IPS DF 4.7 (cell line): ENCODE data around the gene TMPRSS2.
"Not testable (repeated sequence)": the region's sequence is repeated elsewhere in the genome, so short reads cannot be mapped to it uniquely, and the experiment has no call there.

Experiments used
- DNase-seq: peaks from one replicate; pipeline ENCODE4 v3.0.0-alpha.2; 2013; ENCODE audit warnings: low spot score; ENCODE audit errors: extremely low read depth

The TMPRSS2 gene

DNA sequence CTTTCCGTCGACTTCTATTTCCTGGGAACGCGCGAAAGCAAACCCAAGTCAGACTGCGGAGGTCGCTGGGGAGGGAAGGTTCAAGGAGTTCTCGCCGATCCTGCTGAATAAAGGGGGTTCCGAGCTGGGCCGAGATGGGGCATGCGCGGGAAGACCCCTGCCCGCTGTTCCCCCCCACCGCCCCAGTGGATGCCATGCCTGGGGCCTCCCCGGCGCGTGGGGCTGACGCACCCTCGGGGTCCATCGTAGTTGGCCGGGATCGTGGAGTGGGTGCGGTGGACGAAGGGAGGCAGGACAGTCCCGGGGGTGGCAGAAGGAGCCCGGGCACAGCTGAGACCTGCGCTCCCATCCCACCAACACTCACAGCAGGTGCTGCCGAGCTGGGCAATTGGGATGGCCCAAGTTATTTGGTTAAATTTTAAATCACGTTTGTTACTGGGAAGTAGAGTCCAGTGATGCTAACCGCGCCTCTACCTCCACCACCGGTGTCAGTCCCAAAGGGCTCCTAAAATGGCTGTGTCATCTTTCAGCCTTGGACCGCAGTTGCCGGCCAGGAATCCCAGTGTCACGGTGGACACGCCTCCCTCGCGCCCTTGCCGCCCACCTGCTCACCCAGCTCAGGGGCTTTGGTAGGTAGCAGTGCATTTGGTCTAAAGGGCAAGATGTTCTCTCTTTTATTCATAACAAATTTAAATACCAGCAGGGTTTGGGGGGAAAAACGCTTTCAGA is 81.1 kb downstream of the TMPRSS2 start:
- no peak for DNase-seq

DNA sequence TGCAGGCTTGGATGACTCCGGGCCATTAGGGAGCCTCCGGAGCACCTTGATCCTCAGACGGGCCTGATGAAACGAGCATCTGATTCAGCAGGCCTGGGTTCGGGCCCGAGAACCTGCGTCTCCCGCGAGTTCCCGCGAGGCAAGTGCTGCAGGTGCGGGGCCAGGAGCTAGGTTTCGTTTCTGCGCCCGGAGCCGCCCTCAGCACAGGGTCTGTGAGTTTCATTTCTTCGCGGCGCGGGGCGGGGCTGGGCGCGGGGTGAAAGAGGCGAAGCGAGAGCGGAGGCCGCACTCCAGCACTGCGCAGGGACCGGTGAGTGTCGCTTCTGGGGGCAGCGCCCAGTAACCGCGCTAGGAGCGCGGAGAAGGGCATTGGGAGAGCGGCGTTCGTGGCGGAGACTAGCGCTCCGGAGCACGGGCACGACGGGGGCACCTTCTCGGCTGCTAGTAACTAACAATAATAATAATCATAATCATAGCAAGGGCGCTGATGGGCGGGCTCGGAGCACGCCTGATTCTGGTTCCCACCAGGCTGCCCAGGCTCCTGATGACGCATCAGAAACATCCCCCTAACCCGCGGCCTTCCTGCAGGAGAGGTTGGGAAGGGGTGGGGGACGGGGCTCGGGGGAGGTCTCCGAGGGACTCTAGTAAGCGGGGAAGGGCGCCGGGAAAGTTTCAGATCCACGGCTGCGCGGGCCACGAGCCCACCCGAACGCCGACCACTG is 81.8 kb downstream of the TMPRSS2 start, which contains the start of gene MX1:
Gene MX1, plus strand, starts transcription at position 286 of the 722 bp plus-strand sequence. CDS start 5,832 bp downstream, outside the sequence.
- DNase-seq: no peak

DNA sequence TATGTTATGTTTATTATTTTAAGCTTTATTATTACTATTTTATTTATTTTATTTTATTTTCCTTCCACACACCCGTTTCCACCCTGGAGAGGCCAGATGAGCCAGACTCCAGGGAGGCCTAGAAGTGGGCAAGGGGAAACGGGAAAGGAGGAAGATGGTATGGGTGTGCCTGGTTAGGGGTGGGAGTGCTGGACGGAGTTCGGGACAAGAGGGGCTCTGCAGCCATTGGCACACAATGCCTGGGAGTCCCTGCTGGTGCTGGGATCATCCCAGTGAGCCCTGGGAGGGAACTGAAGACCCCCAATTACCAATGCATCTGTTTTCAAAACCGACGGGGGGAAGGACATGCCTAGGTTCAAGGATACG is 82.4 kb downstream of the TMPRSS2 start:
- no peak for DNase-seq

DNA sequence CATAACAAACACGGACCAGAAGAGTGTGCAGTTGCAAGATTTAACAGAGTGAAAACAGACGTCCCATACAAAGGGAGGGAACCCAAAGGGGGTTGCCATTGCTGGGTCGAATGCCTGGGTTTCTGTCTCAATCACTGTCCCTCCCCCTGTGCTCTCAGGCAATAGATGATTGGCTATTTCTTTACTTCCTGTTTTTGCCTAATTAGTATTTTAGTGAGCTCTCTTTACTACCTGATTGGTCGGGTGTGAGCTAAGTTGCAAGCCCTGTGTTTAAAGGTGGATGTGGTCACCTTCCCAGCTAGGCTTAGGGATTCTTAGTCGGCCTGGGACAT is 84.7 kb downstream of the TMPRSS2 start:
- not testable (repeated sequence) for DNase-seq

DNA sequence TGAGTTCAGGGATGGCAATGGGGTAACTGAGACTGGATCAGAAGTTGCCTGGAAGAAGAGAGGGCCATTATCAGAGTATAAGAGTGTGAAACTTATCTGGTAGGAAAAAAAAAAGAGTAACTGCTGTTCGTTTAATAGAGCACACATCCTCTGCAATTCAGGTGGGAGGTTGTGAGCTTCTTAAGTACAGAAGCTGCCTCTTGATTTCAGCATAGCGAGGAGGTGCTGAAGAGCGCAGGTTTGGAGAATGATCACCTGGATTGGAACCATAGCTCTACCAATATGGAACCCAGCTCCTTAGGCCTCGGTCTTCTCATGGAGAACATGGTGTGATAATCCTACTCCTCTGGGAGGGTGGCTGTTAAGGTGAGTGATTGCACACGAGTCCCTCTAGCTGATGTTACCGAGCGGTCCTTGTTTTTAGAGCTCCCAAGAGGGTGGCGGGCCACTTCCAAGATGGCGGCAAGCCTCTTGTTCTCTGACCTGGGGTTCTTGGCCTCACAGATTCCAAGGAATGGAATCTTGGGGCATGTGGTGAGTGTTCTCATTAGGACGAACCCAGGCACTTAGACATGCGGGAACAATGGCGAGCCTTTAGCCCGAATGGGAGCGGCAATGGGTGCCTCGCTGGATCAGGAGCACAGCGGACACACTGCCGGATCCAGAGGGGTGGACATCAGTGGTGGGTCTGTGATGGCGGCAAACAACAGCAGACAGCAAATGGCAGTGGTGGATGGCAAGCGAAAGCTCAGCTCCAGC is 85.2 kb downstream of the TMPRSS2 start:
- DNase-seq: no peak

DNA sequence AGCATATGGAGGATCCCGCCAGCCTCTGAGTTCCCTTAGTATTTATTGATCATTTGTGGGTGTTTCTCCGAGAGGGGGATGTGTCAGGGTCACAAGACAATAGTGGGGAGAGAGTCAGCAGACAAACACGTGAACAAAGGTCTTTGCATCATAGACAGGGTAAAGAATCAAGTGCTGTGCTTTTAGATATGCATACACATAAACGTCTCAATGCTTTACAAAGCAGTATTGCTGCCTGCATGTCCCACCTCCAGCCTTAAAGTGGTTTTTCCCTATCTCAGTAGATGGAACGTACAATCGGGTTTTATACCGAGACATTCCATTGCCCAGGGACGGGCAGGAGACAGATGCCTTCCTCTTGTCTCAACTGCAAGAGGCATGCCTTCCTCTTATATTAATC is 87.0 kb downstream of the TMPRSS2 start:
- DNase-seq: not testable (repeated sequence)

DNA sequence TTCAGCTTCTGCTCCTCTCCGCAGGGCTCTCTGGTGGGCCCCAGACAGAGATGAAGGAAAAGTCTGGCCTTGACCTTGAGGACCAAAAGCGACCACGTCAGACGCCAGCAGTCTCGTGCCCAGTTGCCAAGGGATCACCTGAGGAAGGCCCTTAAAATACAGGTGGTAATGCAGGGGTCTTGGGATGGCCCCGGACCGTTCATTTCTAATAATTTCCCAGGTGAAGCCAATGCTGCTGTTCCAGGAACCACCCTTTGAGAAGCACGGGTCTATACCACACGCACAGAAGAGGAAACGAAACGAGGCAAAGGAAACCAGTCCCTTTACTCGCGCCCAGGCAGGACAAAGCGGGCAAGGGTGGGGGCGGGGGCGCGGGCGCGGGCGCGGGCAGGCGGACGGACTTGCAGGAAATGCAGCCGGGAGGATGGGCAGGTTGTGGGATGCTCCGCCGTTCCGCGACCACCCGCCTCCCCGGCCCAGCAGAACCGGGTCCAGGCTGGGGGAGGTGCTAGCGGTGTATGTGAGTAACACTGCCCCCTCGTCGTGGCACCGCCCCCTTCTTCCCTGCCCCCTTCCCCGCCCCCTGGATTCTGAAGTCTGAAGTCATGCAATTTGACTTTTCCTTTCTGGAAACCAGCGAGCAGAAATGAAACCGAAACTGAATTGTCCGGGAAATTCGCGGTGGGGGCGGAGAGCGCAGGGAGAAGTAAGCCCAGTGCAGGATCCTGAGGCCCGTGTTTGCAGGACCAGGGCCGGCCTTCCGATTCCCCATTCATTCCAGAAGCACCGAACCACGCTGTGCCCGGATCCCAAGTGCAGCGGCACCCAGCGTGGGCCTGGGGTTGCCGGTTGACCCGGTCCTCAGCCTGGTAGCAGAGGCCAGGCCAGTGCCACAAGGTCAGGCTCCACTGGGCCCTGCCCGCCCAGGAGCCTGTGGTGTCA is 87.8 kb downstream of the TMPRSS2 start:
- no peak for DNase-seq

DNA sequence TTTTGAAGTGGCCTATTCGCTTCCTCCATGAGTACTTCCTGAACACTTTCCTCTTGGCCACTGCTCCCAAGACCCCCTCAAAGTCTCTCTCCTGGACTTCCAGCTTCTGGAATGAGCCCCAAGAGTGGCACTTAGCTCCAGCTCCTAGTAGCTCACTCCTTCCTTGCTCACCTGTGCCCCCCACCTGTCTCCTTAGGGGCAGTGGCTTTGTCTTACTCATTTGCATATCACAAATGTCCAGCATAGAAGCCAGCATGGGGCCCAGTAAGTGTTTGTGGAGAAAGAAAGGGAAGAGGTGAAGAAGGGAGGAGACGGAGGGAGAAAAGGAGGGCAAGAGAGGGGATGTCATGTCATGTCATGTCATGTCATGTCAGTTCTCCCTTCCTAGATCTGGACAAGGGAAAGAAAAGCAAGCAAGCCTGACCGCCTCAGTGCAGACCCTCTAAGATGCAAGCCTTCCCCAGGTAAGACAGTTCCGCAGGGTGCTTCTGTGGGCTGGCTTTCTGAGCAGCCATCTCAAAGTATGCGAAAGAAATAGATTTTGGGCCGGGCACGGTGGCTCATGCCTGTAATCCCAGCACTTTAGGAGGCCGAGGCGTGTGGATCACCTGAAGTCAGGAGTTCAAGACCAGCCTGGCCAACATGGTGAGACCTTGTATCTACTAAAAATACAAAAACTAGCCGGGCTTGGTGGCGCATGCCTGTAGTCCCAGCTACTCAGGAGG is 88.8 kb downstream of the TMPRSS2 start:
- no peak for DNase-seq

DNA sequence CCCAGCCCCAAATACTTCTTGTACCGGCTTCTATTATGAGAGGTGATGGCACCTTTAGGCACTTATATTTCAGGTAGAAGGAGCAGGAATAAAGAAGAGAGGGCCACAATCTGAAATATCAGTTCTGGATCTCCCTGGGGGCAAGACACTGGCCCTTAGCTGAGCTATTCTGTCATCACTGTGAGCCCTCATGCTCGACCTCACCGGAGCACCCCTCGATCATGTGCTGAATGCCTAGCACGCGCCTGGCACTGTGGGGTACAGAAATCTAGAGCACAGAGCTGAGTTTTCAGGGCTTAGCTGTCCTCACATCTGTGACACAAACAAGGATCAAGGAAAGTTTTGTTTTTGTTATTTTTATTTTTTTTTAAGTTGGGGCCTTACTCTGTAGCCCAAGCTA is 89.6 kb downstream of the TMPRSS2 start:
- DNase-seq: no peak

DNA sequence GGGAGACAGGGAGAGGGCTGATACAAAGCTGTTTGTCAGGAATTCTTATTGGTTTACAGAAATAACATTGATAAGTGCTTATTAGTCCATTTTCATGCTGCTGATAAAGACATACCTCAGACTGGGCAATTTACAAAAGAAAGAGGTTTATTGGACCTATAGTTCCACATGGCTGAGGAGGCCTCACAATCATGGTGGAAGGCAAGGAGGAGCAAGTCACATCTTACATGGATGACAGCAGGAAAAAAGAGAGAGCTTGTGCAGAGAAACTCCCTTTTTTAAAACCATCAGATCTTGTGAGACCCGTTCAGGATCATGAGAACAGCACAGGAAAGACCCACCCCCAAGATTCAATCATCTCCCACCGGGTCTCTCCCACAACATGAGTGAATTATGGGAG is 90.5 kb downstream of the TMPRSS2 start:
- not testable (repeated sequence) for DNase-seq
